NOMO-1 (cell line): ENCODE results near the gene ITGA11.
"Not testable (repeated sequence)": the region's sequence is repeated elsewhere in the genome, so short reads cannot be mapped to it uniquely, and the experiment has no call there.

Experiments used
- DNase-seq, 2 experiments: peaks; one replicate each; lab custom pipeline; 2025; ENCODE audit not compliant: unreplicated experiment in 2 of 2; lab: John Stamatoyannopoulos, UW

ITGA11 gene

DNA sequence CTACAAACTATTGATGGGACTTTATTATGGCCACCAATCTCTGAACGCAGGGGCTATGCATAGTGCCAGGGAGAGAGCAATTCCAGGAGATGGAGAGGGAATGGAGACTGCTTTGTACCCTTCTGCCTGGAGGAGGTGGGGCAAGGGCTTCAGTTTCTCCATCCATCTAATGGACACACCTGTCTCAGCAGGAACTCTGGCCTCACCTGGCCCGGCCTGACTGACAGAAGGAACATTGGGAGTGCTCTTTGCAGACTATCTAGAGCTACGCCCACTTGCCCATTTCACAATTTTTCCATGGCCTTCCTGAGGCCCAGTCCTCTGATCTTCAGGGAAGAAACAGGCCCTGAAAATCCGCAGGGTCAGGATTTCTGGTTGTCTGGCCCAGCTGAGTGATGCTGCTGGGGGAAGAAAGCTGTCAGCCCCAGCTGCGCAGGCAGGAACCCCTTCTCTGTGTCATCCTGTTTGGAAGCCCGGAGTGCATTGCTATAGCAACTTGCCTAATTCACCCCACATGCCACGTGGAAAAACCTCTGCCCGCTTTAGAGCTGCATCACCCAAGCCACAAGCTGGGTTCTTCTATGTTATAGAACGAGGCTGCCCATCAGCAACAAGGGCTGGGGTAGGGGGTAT lies 6.4 kb downstream of the ITGA11 start:
- no peak for DNase-seq

DNA sequence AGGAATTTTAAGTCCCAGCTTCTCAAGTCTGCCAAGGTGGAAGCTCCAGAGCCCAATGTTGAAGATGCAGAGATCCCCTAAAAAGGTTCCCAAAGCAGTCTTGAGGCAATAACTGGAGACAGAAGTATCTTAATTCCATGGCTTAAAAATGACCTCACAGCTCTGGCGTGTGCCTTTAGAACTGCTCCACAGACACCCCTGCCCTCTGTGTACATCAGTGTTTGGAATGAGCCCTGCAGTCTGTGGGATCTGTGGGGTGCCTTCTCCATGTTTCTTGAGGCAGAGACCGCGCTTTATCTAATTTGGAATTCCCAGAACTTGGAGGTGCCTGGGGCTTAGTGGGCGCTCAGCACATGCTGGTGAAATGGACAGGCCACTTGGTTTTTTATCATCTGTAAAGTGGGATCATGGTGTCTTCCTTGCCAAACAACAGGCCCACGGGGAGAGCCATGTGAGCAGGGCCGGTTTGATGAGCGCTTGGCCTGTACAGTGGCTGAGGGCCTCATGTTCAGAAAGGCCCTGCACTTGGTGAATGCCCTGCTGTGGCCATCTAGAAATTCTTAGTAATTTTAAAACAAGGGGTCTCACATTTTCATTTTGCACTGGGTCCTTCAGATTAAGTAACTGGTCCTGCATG lies 7.1 kb downstream of the ITGA11 start:
- DNase-seq: no peak

DNA sequence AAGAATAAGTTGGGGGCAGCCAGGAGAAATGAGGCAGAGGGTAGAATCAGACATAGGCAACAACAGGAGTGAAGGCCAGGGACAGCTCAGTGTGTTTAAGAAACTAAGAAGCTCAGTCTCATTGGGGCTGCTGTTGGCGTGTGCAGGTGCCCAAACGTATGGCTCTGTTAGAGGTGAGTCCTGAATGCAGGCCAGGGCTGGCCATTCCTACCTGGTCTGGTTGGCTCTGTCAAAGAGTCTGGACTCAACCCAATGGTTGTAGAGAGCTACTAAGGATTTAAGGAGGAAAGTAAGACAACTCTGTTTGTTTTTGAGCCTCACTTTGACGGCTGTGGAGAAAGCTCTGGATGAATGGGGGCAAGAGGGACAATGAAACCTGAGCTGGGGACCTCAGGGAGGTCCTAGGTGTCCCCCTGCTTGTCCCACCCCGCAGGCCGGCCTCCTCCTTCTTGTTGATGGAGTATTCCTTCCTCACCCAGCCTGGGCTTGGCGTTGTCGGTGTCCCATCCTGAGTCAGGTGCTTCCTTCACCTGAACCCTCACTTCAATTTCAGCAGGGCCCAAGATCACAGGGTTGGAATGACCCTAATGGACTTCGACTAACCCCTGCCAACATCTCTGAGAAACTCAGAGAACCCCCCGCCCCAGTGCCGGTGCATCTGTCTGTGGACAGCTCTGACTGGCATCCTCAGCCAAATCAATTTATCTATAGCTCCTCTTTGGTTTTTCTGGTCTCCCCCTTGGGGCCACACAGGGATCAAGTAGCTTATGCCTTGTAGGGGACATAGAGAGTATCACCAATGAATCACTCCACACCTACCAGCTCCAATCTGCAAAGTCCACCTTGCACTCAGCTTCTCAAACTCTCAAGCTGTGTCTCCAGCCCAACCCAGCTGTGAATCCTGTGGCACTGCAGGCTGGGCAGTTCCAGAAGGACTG lies 8.3 kb downstream of the ITGA11 start:
- no peak for DNase-seq

DNA sequence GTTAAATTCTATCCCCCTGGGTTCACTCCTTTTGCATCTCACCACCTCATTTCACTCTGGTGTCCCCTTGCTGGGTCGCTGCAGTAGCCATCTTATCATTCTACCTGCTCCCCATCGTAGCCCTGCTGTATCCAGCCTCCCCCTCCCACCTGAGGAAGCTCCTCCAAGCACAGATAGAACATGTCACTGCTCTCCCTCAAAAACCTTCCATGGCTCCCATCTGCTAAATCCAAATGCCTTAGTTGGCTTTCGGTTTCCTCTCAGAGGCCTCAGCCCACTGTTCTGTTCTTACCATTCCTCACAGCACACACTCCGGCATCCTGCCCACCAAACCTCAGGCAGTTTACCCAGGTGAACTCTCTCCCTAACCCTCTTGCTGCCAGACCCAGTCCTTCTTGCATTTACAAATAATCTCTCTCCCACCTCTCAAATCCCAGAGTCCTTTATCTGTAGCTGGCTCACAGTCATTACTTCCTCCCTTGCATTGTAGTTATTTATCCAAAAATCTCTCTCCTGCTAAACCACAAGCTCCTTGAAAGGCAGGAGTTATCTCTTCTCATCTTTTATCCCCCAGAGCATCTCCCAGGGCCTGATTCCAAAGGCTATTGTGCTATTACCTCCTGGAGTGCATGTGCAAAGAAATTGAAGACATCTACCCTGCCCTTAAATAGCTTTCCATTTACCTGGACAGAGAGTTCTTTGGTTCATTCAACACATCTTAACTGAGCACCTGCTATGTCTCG lies 9.4 kb downstream of the ITGA11 start:
- not testable (repeated sequence) for DNase-seq

DNA sequence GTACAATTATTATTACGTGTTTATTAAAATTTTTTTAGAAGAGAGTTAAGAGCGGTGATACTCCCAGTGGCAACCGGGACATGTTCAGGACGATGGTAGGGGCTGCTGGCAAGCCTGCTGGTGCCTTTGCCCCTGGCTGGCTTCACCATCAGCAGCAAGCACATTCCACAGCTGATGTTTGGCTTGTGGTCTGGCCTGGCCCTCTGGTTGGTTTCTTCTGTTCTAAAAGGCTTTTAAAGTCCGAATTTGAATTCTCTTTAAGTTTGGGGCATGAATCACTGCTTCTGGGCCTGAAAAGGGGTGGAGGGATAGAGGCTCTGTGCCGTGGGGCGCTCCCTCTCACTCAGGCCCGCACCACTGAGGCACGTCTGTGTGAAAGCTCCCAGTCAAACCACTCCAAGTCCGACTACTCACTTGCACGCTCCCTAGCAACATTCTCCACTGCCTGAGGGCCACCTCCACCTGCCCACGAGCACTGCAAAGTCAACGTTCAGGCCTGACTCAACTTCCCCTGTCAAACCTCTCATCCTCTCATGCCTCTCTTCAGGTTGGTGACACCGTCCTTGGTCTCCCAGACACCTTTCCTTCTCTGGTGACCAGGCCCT lies 10.1 kb downstream of the ITGA11 start:
- no peak for DNase-seq

DNA sequence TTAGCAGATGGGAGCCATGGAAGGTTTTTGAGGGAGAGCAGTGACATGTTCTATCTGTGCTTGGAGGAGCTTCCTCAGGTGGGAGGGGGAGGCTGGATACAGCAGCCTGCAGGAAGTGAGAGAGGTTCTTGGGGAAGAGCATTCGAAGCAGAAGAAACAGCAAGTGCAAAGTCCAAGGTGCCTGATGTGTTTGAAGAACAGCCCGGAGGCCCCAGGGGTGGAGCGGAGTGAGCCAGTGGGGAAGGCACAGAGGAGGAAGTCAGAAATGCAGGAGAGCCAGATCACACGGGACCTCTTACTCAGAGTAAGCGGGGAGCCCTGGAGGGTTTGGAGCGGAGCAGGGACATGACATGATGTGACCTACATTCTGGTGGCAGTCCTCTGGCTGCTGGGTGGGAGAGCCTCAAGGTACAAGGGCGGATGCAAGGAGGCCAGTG lies 10.8 kb downstream of the ITGA11 start:
- peak; percentile 80 to 82 for DNase-seq

DNA sequence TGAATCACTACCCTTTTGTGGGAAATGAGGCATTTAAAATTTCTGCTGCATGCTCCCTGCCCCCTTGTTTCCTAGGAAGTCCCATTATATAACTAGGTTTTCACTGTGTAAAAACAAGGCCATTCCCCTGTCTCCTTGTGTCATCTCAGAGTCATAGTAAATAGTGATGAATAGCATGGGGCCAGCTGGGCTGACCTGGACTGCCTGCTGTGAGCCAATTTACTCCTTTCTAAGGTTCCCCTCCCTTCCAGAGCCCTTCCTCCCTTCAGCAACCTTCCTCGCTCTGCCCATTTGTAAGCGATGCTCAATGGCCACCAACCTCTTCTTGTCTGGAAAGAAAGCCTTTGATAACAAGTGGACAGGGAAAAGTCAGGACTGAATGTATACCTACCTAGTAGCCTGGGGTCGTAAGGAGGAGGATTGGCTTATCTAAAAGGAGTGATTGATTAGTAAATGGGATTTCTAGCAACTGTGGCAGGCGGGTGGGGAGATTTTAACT lies 11.7 kb downstream of the ITGA11 start:
- DNase-seq: no peak

DNA sequence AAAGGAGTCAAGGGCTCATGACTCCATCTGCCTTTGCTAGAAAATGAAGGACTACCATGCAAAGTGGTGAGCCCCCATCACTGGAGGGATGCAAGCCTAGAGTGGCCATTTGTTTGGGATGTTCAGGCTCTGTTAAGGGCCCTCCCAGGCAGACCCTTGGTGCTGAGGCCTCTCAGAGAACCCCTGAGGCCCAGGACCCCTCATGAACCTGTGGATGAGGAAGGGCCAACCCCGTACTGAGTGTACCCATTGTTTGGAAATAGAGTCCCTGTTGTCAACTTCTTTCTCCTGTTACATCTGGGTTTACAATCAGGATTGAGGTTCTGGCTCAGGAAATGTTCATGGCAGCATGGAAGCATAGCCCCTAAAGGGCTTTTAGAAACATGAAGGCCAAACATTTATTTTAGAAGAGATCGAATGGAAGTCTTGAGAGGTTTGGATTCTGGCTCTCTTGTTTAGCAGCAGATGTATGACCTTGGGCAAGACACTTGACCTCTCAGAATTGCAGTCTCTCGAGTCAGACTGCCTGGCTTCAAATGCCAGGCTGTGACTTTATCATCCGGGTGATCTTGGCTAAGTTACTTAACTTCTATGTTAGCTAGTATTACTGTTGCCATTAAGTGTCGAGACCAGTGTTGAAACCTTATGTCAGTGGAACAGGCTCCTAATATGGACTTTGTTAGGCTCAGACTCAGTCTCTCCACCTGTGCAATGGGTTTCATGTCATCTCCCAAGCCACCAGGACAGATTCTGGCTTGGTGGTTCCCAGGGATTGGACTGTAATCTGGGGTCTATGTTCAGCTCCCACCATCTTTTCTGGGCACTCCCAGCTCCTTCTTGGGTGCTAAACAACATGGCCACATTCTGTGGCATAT lies 12.4 kb downstream of the ITGA11 start:
- DNase-seq: no peak

DNA sequence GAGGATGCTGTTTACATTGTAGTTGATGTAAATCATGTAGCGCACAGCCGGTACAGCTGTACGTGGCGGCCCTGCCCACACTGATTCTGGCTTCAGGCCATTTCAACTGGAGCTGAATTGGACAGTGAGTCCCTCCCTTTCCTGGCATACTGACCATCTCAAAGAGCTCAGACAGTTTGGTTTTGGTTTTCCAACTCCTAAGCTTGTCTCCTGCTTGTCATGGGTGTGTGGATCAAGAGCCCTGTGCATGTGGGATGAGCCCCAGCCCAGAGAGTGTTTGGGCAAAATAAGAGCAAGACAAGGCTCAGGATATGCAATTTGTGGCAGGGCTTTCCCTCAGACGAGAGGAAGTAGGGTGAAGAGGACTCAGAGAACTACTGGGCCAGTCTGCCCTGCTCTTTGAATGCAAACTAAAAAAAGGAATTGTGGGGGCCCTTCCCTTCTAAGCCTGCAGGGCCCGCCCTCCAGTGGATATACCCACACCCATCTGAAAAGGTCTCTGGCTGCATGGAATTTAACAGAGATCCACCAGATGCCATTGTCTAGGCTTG lies 13.3 kb downstream of the ITGA11 start:
- peak; percentile 44 to 50 for DNase-seq

DNA sequence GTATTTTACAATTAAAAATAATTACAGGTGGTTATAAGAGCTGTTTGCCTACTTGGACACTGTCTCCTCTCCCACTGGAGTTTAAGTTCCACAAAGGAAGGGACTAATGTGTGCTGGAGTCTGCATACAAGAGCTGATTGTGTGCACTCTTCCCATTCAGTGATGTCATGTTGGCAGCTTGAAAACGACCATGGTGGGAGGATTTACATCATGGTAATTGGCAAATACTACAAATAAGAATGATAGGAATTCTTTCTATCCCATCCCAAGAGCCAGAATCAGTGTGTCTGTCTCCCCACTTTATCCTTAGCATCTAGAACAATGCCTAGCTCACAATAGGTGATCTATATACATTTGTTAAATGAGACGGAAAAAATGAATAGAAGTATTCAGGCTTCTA lies 14.1 kb downstream of the ITGA11 start:
- no peak for DNase-seq

DNA sequence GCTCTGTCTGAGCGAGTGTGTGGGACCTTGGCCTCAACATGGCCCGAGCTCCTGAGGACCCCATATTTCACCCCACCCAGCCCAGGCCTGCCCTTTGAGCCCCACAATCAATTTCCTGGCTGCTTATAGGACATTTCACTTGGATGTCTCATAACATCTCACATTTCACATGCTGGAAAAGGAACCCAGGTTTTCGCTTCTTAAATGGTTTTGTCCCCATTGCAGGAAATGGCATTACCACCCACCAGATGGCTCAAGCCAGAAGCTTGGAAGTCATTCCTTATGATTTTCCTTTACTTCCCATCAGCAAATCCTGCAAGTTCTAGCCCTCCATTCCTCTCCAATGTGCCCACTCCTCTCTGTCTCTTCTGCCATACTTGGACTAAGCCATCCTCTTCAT lies 14.9 kb downstream of the ITGA11 start:
- DNase-seq: no peak

DNA sequence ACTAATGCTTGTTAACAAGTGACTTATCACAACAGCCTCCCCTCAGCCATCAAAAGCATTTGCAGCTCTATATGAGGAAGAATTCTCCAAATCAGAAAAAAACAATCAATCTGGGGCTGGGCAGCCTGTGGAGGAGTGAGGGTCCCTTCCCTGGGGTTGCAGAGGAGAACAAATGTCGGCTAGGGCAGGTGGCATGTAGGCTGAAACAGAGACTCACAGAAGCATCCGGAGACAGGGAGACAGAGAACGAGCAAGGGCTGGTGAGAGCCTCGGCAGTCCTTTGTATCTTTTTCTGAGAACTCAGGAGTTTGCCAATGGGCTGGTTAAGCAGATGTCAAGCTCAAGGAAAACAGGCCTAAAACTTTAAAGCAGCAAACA lies 15.8 kb downstream of the ITGA11 start:
- DNase-seq: no peak

DNA sequence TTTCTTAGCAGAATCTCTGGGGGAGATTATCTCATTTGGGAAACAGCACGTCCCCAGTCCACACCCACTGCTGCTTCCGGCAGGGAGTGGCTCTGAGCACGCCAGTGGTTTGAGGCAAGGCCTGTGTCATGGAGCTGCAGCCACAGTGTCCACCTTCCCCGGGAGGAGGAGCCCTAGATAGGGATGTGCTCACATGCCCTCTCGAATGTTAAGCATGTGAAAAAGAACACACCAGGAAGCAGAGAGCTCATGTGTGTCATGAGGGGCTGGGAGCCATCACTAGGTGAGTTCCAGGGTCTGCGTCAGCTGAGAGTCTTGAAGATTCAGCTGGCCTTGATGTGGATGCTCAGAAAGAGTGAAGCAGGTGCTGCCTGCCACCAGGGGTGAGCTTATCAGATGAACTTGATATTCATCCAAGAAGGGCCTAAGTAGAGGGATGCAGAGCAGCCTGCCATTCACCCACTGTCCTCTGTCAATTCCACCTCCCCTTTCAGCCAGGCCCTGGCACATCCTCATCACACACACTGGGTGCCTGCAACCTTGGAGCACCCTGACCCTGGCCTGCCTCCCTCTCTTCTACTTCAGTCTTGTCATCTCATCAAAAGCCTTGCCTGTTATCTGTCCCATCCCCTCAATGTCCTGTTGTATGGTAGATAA lies 16.3 kb downstream of the ITGA11 start:
- no peak for DNase-seq

DNA sequence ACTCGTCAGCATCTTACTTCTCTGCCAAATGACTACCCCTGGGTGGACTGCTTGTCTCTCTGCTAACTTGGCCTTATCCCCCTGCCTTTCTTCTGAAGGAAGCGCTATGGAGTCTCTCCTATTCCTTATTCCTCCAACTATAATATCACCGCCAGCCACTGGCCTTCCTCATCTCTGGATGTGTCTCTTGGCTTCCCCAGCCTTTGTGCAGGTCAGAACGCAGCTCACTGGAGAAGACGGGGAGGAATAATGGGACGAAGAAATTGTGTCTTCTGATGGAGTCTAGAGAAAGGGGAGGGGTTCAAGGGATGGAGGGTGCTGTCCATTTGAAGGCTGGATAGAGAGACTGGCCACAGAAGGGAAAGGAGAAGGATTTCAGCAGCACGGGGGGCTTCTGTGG lies 16.9 kb downstream of the ITGA11 start:
- no peak for DNase-seq

DNA sequence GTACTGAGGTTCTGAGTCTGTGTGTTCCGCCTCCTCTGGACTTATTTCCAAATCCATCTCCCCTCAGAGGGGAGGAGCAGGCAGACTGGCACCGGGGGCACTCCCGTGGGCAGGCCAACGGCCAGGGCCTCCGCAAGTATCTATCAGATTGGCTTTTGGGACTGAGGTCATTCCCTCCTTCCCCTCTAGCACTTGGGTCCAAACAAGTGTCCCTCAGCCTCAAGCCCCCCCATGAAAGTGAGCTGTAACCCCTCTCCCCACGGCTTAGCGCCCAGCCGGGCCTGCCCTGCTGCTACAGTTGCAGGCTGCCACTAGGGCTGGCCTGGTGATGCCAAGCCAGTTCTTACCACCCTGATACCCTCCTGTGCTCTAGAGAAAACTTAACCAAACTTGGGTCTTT lies 17.4 kb downstream of the ITGA11 start:
- no peak for DNase-seq

DNA sequence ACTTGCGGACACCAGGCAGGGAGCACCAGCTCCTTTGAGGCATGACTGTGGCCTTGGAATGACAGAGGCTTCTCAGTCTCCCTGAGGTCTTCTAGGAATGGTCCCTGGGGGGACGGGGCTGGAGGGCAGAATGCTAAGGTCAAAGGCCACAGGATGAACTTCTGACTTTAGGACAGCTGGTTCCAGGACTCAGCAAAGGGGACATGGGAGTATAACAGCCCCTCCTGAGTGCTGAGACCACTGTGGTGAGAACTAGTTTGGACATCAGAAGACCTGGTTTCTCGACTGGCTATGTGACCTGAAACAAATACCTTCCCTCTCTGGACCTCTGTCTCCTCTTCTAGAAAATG lies 17.8 kb downstream of the ITGA11 start:
- DNase-seq: no peak

DNA sequence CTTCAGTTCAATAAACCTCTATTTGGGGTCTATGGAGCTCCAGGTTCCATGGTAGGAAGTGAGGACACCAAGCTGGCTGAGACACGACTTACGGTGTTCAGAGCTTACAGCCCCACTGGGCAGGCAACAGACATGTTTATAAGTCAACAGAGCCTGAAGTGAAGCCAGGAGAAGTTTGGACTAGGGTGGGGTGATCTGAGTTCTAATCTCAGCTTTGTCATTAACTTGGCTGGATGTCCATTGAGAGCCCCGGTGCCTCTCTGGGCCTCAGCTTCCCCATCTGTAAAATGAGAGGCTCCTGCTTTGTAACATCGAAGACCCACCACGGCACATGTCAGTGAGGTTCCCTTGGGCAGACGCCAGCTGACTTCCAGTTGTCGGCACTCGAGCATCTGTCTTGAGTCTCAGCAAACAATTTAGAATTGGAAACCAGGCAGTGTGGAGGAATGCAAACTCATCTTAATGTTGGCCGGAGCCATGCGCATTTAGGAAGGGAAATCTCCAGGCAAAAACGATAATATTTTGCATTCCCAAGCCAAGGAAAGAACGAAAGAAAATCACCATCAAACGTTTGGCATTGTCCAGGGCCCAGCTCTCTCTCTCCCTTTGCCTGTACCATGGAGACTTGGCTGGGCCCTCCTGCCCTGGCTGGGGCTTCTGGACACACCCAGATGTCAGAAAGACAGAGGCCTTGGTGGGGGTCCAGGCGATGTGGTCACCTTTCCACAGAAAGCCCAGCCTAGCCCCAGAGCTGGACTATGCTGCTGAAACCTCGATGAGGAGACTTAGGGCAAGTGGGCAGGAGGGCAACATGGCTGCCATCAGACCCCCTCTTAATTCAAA lies 18.4 kb downstream of the ITGA11 start:
- no peak for DNase-seq

DNA sequence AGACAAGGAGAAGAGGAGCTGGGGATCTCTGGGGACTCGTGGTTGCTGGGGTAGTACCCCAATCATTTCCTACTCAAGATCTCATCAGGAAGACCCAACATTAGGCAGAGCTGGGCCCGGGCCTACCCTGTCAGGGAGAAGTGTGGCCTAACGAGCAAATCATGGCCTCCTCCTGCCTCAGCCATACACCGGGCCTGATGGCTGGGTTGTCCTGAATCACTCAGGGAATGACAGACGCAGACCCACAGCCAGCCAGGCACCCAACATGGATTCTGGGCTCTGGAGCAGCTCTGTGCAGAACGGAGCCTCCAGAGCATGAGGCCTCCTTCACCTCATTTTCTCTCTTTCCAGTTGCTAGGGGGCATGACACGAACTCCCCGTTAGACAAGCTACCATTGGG lies 19.7 kb downstream of the ITGA11 start:
- DNase-seq: no peak
